ENCODE measurements around the gene ZDHHC16.

DNA sequence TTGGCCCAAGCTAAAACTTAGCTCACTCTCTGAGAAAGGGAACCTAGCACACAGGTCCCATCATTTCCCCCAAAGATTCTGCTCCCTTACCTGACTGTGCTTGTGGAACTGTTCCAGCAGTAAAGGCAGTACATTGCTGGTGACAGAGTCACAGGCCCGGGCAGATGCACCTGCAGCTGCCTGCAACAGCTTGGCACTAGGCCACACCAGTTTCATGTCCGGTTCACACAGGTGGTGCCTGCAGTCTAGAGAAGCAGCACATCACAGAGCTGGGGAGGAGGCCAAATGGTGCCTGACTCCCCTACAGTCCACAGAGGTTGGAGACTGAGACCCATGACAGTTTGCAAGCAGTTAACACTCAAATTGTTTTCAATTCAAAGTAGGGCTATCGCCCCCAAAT lies 22.2 kb downstream of the ZDHHC16 start:
- TF ChIP-seq CTCF (IDR thresholded peaks at IDR 0.05 in 8 of 11, conservative IDR thresholded peaks at IDR 0.05 in 3 of 11): no peak
- TF ChIP-seq POLR2AphosphoS5 (IDR thresholded peaks at IDR 0.05): peak in 1 of 3 donors; percentile 50

Data from spleen (tissue), 7 donors.